ENCODE data around the gene TMPRSS7.

GRCh38 chr3:112083239-112083638 lies 48.7 kb downstream of the TMPRSS7 start:
- TF ChIP-seq CTCF (IDR thresholded peaks at IDR 0.05) (no peak), POLR2A (IDR thresholded peaks at IDR 0.05) (no peak)
